D721Med (cell line): Measurements from ENCODE around the gene SLC12A8.

Experiments used
- DNase-seq: peaks from one replicate; pipeline ENCODE4 v3.0.0; 2011; ENCODE audit warnings: low spot score; ENCODE audit not compliant: insufficient read length
- FAIRE-seq: peaks from 2 replicates; lab custom pipeline; 2011; peaks lifted over from hg19 to GRCh38; lab: Jason Lieb, UNC
- CTCF ChIP-seq: IDR thresholded peaks from 2 replicates; pipeline ENCODE4 v1.5.1; 2012; ENCODE audit warnings: mild to moderate bottlenecking, control low read depth; ENCODE audit not compliant: insufficient read depth; ENCODE audit errors: missing control alignments

SLC12A8 gene

GRCh38 chr3:125220183-125220582 is 7.6 kb upstream of the SLC12A8 start:
- no peak for TF ChIP-seq CTCF
- FAIRE-seq (no peak), DNase-seq (no peak)

- DNase-seq: no peak
- no peak for TF ChIP-seq CTCF
- FAIRE-seq: no peak
Observed at GRCh38 chr3:125219261-125219701, 6.7 kb upstream of the SLC12A8 start.

GRCh38 chr3:125214738-125215137 is 2.2 kb upstream of the SLC12A8 start:
- no peak for TF ChIP-seq CTCF
- DNase-seq: no peak
- FAIRE-seq: no peak

- no peak for TF ChIP-seq CTCF
- no peak for DNase-seq
- no peak for FAIRE-seq
Observed at GRCh38 chr3:125213946-125214542, 1.5 kb upstream of the SLC12A8 start.

- no peak for DNase-seq
- FAIRE-seq: no peak
- TF ChIP-seq CTCF: no peak
Observed at GRCh38 chr3:125213364-125213755, 812 bp upstream of the SLC12A8 start.

GRCh38 chr3:125212091-125212508 is 448 bp downstream of the SLC12A8 start:
- no peak for TF ChIP-seq CTCF
- no peak for DNase-seq
- no peak for FAIRE-seq

GRCh38 chr3:125211523-125212090 is 941 bp downstream of the SLC12A8 start:
- FAIRE-seq: no peak
- DNase-seq: no peak
- no peak for TF ChIP-seq CTCF
